HG02610 (cell line): ENCODE results near the gene MSANTD3.
"Not testable (repeated sequence)": the region's sequence is repeated elsewhere in the genome, so short reads cannot be mapped to it uniquely, and the experiment has no call there.

Source experiments
- ATAC-seq: cut with Tn5 transposase; IDR thresholded peaks from one replicate; pipeline ENCODE4 v1.9.1; 2021; ENCODE audit warnings: mild to moderate bottlenecking, moderate library complexity; ENCODE audit not compliant: unreplicated experiment

Gene MSANTD3

DNA sequence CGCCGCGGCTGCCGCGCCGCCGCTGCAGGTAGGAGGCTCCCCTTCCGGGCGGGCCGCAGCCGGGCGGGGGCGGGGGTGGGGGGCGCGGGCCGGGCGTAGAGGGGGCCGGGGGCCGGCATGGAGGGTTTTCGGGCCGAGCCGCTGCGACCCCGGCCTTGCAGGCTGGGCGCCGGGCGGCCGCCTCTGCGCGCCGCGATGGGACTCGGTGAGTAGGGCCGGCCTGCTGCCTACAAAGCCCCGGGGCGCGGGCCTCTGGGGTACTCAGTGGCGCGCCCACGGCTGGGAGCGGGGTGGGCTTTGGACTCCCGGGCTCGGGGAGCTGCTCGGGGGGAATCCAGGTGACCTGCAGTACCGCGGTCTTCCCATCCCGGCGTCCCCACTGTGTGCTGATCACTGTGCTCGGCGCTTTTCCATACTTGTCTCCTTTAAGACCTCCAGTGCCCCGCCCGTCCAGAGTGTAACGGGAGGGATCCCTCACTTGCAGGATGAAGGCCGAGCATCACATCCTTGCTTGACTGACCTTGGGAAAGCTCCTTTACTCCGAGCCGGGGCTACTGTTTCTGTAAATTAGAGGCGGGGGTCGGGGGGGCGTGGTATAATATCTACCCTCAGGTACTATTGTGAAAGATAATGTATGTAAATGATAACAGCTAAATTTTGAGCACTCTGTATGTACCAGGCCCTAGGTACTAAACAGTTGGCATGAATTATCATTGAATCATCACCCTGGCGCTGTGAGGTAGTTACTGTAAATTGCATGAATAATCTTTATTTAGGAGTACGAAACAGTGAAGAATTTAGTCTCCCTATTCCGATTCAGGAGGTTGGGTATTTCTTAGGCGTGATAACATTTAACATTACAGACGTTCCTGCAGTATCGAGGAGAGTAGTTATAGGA is 672 bp downstream of the MSANTD3 start:
- ATAC-seq, result peak; percentile 52

DNA sequence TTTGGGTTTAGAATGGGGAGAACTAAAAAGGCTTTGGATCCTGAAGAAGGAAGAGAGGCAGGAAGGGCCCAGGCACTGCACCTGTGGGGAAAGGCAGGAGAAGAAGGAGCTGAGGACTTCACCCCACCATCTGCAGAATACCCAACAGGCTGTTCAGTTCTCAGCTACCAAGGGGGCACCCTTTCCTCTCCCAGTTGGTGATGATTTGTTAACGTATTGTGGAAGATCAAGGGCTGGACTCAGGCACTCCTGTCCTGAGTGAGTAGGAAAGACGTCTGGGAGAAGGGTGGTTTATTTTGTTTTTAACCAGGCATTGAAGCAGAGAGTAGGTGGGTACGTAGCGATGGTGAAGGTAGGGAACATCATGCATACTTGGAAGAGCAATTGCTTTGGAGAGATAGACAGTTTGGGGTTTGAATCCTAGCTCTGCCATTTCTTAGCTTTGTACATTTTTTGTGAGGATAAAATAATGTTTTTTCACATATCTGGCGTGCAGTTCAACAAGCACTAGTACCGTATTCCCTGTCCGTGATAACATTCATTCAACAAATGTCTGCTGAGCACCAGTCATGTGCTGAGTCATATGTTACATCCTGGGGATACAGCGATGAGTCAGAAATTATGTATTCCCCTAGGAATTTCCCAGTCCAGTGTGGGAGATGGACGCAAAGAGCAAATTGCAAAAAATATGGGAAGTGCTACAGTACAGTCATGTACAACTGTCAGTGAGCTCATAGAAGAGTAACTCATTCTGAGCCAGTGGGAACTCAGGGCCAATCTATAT is 2.1 kb downstream of the MSANTD3 start:
- ATAC-seq, result no peak

GRCh38 chr9:100430286-100430940 is 3.5 kb downstream of the MSANTD3 start:
- ATAC-seq, result no peak

DNA sequence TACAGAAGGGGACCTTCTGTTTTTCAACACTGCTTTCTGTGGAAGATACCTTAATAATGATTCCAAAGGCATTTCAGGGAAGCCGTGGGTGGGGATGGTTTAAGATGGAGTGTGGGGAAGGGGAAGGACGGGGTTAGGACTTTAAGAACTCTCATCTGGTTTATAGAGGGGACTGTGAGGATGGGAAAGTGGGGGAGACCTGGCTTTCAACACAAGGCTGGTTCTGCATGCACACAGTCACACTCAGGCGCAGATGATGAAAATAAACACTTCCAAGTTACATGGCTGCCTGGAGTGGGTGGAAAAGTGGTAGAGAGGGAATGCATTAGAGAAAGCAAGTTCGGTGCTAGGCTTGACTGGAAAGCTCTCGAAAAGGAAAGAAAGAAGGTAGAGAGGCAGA is 4.9 kb downstream of the MSANTD3 start:
- ATAC-seq, result no peak

- no peak for ATAC-seq
Observed at GRCh38 chr9:100432736-100433135, 5.8 kb downstream of the MSANTD3 start.

DNA sequence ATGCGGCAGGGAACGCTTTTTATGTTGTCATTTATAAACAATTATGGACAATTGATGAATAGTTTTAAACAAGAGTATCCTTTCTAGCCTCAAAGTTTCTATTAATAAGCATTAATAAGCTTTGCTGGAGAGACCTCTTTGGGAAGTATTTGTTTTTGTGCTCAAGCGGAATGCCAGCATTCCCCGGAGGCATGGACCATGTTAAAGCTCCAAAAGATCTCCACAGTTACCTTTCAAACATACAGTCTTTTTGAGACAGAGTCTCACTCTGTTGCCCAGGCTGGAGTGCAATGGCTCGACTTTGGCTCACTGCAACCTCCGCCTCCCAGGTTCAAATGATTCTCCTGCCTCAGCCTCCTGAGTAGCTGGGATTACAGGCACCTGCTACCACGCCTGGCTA is 9.6 kb downstream of the MSANTD3 start:
- ATAC-seq, result no peak

DNA sequence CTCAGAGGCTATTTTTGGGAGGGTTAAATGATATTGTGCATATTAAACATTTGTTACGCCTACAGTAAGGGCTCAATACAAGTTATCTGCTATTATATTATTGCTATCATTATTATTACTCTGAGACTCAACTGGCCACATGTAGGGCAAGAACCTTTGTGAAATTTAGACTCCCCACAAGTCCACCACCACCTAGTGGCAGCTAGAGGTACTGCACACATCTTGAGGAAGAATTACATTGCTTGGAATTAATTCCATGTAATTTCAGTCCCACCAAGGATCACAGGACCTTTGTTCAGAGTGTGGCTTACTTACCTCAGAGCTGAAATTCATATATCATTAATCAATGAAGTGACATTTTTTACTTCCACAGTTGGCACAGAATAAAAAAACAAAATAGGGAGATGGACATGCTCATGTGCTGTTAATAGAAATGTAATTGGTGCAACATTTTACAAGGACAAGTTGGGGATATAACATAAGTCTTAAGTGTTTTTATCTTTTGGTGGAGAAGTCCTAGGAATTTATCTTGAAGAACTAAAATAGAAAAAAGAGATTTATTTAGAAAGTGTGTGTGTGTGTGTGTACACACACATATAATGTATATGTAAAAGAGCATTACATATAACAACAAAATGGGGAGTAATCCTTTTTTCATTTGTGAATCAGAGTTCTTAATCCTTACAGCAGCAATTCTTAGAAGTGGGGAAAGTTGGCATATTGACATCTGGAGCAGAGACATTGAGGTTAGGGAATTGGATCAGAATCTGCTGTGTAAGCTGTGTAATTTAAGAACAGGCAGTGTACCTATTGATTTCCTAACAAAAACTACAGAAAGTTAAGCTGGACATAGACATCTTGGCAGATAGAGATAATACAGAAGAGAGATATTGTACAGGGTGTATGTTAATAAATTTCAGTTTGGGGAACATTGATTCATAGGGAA is 11.2 kb downstream of the MSANTD3 start:
- ATAC-seq, result peak; percentile 48

GRCh38 chr9:100440071-100440470 is 13.1 kb downstream of the MSANTD3 start:
- no peak for ATAC-seq

DNA sequence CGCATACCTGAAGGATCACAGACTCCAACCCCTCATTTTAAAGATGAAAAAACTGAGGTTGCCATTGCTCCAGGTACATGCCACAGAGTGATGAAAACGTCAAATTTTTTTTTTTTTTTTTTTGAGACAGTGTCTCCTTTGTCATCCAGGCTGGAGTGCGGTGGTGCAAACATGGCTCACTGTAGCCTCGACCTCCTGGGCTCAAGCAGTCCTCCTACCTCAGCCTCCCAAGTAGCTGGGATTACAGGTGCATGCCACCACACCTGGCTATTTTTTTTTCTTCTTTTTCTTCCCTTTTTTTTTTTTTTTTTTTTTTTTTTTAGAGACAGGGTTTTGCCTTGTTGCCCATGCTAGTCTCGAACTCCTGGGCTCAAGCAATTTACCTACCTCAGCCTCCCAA is 13.5 kb downstream of the MSANTD3 start:
- not testable (repeated sequence) for ATAC-seq

DNA sequence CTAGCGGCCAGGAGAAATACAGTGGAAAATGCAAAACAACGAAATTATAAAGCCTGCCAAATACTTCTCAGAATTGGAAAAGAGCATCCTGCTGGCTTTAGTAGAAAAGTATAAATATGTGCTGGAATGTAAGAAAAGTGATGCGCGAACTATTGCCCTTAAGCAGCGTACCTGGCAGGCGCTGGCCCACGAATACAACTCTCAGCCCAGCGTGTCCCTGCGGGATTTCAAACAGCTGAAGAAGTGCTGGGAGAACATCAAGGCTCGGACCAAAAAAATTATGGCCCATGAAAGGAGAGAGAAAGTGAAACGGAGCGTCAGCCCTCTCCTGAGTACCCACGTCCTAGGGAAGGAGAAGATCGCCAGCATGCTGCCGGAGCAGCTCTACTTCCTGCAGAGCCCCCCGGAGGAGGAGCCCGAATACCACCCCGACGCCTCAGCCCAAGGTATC is 15.0 kb downstream of the MSANTD3 start:
- no peak for ATAC-seq

DNA sequence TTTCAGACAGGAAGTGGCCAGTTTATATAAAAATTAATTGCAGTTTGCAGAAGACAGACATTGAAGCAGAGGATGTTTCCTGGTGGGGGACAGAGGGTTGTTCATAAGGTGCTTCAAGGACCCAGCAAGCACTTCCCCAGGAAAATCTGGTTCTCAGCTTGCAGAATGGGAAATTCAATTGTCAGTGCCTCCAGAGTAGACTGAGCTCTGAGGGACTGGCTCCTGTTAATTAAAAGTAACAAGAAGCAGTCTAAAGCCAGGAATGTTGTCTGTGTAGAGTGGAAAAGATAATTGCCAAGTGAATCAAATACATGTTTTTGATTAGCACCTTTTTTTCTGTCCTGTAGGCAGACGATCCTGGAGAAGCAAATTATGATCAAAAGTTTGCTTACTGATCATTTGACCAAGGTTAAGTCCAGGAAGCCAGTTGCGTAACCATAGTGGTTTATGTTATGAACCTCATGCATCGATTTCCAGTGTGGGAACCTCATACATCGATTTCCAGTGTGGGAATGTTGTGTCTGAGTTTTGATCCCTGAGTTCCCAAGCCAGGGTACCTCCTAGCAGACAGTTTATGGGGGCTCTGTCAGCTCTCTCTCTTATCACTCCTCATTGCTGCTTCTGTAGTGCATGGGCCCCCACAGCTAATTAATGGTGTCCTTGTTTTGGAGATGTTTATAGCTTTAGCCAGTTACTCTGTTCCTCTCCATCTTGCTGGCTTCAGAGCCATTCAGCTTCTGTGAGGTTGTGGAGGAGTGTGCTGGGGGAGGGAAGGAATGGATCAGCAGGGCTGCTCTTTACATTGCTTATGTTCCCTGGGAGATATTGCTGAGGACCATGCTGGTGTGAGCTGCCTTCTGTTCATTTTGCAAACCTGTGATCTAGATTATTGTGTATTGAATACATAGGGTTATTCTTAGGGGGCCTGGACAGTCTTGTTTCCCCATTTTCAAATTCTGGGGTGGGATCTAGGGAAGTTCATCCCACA is 17.1 kb downstream of the MSANTD3 start:
- ATAC-seq, result no peak

DNA sequence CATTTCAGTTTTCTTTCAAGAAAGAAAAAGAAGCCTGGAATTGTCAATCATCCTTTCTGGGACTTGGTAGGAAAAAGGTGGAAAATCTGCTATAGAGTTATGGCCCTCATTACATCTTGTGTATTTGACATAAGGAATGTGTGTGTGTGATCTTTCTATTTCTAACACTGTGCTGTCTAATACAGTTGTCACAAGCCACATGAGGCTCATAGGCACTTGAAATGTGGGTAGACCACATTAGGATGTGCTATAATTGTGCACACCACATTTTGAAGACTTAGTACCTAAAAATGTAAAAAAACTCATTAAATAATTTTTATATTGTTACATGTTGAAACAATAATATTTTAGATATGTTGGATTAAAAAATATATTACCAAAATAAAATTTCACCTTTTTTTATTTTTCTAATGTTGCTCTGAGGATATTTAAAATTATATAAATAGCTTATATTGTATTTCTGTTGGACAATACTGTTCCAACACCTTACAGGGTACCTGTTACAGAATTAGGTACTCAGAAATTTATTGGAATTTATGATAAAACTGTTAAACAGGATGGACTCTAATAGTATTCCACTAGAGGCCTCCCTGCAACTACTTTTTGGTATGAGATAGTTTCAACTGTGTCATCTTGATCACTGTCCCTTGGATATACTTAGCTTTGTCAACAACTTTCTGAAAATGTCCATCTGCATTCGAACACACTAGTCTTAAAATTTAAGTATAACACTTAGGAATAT is 18.4 kb downstream of the MSANTD3 start:
- no peak for ATAC-seq

GRCh38 chr9:100445903-100446549 is 19.1 kb downstream of the MSANTD3 start:
- ATAC-seq, result no peak

DNA sequence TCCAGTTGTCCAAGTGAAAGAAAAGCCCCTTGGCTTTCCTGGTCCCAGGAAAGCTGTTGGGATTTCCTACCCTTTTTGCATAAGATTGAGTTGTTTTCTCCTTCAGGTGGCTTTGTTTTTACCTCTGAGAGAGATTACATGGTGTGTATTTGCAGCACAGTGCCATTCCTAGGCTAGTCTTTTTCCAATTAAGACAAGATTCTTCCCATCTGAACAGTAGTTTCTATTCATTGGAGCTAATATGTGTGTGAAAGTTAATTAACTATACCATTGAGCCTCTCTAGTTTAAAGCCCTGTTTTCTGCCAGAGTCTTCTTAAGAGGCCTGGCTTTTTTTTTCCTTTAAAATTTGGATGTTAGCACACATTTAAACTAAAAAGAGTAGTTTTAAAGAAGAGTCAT is 20.1 kb downstream of the MSANTD3 start:
- no peak for ATAC-seq

- no peak for ATAC-seq
Observed at GRCh38 chr9:100448266-100448665, 21.3 kb downstream of the MSANTD3 start.

GRCh38 chr9:100449420-100449819 is 22.5 kb downstream of the MSANTD3 start:
- ATAC-seq, result peak; percentile 66

GRCh38 chr9:100452894-100453293 is 26.0 kb downstream of the MSANTD3 start:
- ATAC-seq, result no peak

- no peak for ATAC-seq
Observed at GRCh38 chr9:100455470-100455869, 28.5 kb downstream of the MSANTD3 start.
